HG03064 (cell line): Measurements from ENCODE around the gene NANOS3.
A peak's percentile ranks its signal among the peaks of the same experiment; 100 is the strongest.

Experiments
- ATAC-seq: cut with Tn5 transposase; IDR thresholded peaks from one replicate; pipeline ENCODE4 v1.9.1; 2021; ENCODE audit warnings: low read depth; ENCODE audit not compliant: unreplicated experiment

The NANOS3 gene

GRCh38 chr19:13876834-13877233, at the start of gene NANOS3:
Gene NANOS3, plus strand, starts transcription at chr19:13877134. Its CDS starts 115 bp downstream, at chr19:13877249.
- no peak for ATAC-seq

DNA sequence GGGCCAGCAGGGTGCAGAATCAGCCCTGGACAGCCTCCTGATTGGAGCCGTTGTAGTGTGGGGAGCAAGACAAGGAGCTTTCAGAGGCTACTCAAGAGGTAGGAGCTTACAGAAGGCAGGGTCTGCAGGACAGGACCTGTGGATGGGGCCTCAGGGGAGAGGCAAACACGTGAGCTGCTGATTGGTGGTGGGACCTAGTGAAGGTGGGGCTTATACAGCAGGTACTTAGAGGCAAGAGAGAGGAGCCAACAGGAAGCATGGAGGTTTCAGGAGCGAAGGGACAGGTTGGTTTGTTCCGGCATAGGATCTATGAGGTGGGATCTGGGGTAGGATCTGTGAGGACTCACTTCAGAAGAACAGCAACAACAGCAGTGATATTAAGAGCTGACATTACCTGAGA, 49.3 kb upstream of the NANOS3 start:
- no peak for ATAC-seq

GRCh38 chr19:13830114-13830740, 46.7 kb upstream of the NANOS3 start:
- ATAC-seq = no peak

- ATAC-seq = no peak
These were observed 46.0 kb upstream of the NANOS3 start for GRCh38 chr19:13830741-13831536.

DNA sequence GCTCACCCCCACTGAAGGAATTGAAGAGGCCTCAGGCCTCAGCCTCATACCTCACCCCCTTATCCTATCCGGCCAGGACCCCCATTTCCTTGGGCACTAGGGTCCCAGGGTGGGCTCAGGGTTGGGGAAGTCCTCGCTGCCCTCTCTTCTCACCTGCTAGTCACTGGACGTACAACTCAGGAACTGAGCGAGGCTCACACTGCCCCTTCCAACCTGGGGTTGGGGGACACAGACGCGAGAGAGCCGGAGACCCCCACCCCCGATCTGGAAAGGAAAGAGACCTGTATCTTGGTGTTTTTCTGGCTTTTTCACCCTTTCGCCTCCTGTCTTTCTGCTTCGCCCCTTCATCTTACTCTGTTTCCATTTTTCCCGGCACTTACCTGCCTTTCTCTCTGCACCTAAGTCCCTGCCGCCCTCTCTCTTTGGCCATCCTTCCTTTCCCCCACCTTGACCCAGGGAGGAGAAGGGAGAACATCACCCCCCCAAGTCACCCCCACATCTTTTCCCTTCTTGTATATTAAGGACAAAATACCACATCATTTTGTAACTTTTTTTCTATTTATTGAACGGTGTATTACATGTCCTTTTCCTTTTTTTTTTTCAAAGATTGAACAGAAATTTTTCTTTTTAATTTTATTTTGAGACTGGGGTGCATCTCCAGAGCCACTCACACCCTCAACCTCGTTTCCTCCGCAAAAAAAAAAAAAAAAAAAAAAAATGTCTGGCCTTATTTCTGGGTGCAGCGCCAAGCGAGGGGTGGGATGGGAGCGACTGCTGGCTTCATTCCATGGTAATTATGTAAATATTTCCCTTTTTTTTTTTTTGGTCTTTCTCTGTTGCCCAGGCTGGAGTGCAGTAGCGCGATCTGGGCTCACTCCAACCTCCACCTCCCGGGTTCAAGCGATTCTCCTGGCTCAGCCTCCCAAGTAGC, 45.1 kb upstream of the NANOS3 start:
- no peak for ATAC-seq

- ATAC-seq = peak; percentile 62
These were observed 43.3 kb upstream of the NANOS3 start for GRCh38 chr19:13833330-13834243.

DNA sequence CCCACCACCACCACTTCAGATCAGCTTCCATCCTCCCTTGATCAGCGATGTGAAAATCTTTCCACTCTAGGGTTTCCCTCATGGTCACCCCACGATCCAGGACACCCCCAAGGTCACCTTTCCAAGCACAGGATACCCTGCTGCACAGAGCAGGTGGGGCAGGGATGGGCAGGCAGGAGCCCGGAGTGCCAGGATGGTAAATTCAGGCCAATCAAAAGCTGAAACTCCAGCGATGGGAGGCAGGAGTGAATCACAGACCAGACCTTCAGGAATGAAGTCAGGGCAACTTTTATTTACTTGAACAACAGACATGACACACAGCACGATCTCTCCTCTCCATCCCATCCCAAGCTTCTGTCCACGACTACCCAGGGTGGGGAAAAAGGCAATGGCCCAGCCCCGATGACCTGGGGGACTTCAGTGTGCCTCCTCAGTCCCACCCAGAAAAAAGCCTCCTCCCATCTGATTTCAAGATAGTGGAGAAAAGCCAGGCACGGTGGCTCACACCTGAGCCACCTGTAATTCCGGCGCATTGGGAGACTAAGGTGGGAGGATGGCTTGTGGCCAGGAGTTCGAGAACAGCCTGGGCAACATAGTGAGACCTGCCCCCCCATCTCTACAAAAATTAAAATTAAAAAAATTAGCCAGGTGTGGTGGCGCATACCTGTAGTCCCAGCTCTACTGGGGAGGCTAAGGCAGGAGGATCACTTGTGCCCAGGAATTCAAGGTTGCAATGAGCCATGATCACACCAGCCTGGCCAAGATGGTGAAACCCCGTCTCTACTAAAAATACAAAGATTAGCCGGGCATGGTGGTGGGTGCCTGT, 42.5 kb upstream of the NANOS3 start:
- no peak for ATAC-seq

GRCh38 chr19:13835791-13836723, 40.9 kb upstream of the NANOS3 start:
- ATAC-seq = no peak

DNA sequence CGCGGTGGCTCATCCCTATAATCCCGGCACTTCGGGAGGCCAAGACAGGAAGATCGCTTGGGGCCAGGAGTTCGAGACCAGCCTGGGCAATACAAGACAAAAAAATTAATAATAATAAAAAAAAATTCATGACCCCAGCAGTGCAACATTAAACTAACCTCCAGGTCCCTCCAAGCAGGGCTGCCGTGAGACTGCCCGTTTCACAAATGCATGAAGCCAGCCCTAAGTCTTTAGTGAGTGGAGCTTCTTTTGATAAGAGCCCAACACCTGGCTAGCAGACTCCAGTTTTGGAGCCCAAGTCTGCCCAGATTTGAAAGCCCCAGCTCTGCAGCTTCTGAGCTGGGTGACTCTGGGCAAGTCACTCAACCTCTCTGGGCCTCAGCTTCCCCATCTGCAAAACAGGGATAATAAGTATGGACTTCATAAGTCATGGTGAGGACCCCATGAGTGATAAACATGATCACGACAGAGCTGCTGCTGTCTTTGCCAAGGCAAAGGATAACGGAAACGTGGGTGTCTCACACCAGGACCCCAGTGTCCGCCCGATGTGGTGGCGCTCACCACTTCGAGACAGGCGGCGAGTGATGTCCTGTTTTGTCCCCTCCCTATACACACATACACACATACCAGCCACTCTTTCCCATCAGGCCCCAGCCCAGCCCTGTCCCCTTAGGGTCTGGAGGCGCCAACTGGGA, 38.4 kb upstream of the NANOS3 start:
- ATAC-seq = no peak

DNA sequence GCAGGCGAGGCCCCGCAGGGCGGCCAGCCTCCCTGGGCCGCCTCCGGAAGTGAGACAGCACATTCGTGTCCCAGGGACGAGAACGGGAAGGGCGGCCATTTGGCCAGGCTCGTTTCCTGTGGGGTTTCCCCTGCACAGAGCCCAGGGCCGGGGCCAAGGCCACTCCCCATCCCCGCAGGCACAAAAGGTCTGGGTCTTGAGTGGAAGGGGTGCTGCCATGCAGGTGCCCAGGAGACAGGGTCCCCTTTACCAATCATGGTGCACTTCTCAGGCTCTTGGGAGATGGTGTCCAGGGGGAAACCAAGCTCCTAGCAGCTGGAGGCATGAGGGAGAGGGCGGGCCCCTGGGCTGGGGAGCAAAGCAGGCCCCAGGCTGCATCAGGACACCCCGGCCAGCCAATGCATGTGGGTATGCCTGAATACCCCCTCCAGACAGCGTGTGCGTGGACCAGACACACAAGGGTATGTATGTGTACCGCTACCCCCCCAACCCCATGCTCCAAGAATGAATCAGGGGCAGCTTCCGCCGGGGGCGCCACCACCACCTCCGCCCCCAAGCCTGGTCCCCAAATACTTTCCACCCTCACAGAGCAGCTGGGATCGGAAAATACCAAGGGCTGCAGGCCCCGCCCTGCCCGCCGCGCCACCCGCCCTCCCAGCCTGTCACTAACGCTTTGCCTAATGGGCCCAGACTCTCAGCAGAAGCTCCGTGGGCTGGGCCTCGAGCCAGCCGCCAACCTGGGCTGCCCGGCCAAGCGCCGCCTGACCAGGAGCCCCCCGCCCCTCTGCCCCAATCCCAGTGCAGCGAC, 37.6 kb upstream of the NANOS3 start:
- ATAC-seq = no peak

GRCh38 chr19:13839938-13840304, 37.0 kb upstream of the NANOS3 start:
- ATAC-seq = no peak

DNA sequence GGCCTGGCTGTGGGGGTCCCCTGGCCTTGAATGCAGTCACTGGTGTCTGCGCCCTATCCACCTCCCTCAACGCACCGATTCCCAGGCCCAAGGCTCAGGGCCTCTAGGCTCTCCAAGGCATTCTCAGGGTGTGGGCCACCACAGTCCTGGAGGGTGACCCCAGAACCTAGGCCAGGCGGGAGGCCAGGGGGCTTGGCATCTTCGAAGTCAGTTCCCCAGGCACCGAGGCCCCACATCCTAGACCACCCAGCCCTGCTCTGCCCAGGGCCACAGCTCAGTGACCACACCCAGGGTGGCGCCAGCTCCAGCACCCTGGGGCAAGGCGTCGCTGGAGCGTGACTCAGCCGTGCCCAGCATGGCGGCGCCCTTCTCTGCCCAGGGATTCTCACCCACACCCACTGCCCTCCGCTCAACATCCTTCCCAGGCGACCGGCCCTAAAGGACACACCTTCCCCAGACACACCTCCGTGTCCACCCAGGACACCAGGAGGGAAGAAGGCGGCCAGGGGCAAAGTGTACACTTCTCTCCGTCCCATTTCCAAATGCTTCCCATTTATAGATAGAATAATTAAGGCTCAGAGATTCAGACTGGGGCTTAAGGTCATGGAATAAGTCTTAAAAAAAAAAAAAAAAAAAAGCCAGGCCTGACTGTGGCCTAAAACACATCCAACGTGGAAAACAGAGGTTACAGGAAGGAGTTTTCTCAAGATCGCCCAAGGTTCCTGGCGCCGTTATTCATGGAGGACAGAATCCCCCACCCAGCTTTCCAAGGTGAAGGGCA, 36.4 kb upstream of the NANOS3 start:
- no peak for ATAC-seq

DNA sequence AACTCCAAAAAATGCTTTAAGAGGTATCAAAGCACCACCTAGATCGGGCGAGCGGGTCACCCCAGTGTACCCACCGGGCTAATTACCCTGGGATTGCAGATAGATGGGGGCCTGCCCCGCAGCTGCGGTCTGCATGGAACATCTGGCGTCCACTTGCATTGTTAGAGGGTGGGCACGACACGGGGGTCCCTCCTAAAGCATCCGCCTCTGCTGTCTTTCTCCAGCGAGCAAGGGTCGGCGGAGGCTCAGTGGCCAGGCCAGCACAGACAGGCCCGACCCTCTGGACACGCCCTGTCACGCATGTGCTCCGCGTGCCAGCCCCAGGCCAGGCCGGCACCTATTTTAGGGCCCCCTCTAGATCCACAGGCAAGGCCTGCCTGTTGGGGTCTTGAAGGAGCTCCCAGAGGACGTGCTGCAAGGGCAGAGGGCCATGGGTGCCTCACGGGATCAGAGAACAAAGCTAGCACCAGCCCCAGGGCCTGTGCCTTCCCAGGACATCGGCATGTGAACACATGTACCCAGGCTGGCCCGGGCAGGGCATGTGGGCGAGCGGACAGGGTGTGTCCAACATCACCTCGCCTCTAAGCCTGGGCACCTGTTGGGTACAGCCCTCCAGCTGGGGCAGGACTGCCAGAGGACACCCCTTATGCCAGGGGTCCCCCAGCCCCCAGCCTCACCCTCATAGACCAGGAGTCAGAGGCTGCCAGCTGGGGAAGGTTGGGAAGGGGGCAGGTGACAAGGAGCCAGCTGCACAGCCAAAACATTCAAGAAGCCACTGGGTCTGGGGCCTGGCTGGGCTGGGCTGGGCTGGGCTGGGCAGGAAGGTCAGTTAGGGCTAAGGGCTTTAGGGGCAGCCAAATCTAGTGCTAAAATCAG, 35.6 kb upstream of the NANOS3 start:
- no peak for ATAC-seq

GRCh38 chr19:13841962-13842290, 35.0 kb upstream of the NANOS3 start:
- no peak for ATAC-seq
